22Rv1 (cell line): ENCODE data around the gene MAST4.

Source experiments
- H3K27ac ChIP-seq: fragments of 450-650 bp; 2 replicates; pipeline ENCODE4 v1.5.1; 2017
- ZFX ChIP-seq: fragments of 450-650 bp; IDR thresholded peaks from 2 replicates; pipeline ENCODE4 v1.6.1; 2017; ENCODE audit warnings: antibody characterized with exemption, borderline replicate concordance
- TF ChIP-seq, protein P1 (sequence below): fragments of 450-650 bp; IDR thresholded peaks from 2 replicates; pipeline ENCODE4 v1.5.1; 2017; ENCODE audit warnings: mild to moderate bottlenecking

Gene MAST4

DNA sequence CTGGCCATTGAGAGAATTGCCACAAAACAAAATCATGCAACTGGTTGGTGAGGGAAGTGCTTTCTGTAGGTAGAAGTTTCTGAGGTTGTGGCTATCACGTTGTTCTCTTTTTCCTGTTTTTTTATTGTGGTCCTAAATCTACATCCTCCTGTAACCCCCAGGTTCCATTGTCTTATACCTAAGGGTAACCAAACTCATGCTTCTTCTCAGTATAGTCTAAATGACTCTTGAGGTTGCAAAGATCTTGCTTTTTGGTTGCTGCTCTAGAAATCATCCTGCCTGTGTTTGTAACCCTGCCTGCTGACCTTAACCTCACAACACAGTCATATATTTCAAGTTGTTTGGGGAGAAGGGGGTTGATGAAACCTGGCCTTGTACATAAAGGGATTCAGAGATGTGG, 327.3 kb downstream of the MAST4 start:
- H3K27ac ChIP-seq, result no peak overlapping the region
- TF ChIP-seq, protein P1, sequence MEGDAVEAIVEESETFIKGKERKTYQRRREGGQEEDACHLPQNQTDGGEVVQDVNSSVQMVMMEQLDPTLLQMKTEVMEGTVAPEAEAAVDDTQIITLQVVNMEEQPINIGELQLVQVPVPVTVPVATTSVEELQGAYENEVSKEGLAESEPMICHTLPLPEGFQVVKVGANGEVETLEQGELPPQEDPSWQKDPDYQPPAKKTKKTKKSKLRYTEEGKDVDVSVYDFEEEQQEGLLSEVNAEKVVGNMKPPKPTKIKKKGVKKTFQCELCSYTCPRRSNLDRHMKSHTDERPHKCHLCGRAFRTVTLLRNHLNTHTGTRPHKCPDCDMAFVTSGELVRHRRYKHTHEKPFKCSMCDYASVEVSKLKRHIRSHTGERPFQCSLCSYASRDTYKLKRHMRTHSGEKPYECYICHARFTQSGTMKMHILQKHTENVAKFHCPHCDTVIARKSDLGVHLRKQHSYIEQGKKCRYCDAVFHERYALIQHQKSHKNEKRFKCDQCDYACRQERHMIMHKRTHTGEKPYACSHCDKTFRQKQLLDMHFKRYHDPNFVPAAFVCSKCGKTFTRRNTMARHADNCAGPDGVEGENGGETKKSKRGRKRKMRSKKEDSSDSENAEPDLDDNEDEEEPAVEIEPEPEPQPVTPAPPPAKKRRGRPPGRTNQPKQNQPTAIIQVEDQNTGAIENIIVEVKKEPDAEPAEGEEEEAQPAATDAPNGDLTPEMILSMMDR, result no peak
- no peak for TF ChIP-seq ZFX

DNA sequence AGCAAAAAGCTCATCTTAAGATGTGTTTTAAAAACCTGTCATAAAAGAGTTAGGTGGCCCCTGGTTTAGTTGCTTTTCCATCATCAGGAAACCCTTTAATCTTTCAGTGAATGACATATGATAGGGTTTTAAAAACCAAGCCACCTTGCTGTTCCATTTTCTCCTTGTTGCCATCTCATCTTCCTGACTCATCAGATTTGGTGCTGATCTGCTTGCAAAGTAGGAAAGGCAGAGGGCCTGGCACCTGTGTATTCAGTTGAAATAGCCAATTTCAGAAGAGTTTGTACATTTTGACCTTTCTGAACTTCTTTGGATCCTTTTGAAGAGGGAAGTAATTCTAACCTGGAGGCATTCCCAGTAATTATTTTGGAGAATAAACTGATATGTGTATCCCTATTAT, 327.7 kb downstream of the MAST4 start:
- no peak overlapping the region for H3K27ac ChIP-seq
- TF ChIP-seq, protein P1, result no peak
- no peak for TF ChIP-seq ZFX

DNA sequence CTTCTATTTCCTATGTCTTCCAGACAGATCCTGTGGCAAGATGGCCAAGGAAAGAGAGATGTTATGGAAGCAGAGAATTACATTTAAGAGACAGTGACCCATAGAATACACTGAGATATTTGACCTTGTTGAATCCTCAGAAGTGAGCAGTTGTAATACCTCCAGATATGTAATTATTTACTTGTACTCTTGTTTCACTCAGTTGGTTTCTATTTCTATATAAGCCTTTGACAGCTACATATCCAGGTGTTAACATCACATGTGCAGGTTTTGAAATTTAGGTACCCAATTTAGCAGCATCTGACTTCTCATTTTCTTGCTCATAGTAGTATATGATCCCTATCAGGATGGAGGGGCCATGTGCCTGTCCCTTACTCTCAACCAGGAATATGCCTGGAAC, 330.9 kb downstream of the MAST4 start:
- no peak overlapping the region for H3K27ac ChIP-seq
- TF ChIP-seq, protein P1, result no peak
- no peak for TF ChIP-seq ZFX

DNA sequence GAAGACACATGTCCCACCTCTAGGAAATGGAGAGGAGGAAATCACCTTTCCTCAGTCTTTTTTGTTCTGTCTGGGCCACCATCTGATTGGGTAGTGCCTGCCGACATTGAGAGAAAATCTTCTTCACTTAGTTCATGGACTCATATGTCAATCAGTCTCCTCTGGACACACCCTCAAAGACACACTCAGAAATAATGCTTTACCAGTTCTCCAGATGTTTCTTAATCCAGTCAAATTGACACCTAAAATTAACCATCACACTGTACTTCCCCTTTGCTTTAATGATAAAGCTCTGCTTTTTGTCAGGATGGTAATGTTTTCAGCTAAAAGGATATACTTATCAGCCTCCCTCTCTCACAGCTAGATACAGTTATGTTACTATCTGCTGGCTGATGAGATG, 333.1 kb downstream of the MAST4 start:
- TF ChIP-seq, protein P1, result no peak
- TF ChIP-seq ZFX, result no peak
- no peak overlapping the region for H3K27ac ChIP-seq

DNA sequence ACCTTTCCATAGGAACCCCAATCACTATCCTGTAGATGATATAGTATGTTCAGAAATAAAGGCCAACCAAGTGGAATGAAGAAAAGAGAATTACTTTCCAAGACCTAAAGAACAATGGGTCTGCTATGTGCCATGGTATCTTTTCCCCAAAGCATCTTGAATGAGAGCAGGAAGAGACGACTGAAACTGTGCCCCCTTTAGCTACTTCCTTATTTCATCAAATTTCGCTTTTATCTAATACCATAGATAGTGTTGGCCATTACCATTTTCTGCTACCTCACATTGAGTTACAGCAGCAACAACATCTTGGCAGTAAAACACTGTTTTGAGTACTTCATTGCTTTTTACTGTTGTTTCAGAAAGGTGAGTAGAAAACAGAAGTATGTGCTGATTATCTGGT, 333.8 kb downstream of the MAST4 start:
- TF ChIP-seq, protein P1, result no peak
- TF ChIP-seq ZFX, result no peak
- no peak overlapping the region for H3K27ac ChIP-seq

DNA sequence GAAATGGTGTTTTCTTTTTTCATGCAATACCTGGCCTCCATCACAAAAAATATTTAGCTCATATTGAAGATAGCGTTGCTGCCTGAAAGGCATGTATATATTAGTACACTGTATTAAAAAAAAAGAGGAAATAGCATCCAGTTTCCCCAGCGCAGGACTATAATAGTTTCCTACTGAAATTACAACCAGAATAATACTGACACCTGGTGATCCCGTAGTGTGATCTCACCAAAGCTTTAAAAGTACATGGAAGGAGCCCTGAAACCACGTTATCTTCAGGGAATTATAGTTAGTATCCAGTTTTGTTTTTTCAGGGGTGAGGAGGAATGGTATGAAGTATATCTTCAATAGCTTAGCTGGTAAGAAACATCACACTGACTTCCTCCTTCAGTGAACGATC, 335.5 kb downstream of the MAST4 start:
- H3K27ac ChIP-seq, result no peak overlapping the region
- TF ChIP-seq, protein P1, result no peak
- TF ChIP-seq ZFX, result no peak

DNA sequence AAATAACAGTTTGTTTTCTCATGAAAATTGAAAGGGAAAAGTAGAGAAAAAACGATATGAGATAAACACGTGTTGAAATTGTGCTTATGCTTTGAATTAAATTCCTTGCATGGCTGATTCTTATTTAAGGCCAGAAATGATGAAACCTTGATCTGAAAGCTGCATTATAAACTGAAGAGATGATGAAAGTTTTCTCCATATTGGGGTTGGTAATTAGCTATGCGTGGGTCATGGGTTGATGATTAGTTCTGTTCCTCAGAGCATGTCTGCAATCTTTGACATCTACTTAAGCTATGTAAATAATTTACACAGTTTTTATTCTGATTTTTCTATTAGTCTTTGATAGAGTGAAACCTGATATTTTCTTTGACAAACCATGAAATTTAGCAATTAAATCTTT, 336.3 kb downstream of the MAST4 start:
- no peak for TF ChIP-seq ZFX
- TF ChIP-seq, protein P1, result no peak
- no peak overlapping the region for H3K27ac ChIP-seq
